Measurements from ENCODE around the gene CLEC18B.

DNA sequence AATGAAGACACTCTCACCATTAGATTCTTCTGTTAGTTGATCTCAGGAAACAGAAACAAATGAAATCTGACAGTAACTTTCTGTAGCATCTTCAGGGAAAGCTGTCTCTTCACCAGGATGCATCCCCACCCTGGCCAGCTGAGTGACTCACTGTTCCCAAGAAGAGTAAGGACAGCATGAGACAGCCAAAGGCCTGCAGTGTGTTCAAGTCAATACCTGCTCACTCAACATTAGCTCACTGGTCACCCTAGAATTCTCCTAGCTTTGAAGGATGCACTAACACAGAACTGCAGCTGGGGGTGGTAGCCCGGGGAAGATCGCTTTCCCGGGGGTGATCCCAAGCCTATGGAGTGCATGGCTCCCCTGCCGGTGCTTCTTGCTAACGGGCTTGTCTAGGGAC lies 28.2 kb upstream of the CLEC18B start:
- TF ChIP-seq, protein P1, sequence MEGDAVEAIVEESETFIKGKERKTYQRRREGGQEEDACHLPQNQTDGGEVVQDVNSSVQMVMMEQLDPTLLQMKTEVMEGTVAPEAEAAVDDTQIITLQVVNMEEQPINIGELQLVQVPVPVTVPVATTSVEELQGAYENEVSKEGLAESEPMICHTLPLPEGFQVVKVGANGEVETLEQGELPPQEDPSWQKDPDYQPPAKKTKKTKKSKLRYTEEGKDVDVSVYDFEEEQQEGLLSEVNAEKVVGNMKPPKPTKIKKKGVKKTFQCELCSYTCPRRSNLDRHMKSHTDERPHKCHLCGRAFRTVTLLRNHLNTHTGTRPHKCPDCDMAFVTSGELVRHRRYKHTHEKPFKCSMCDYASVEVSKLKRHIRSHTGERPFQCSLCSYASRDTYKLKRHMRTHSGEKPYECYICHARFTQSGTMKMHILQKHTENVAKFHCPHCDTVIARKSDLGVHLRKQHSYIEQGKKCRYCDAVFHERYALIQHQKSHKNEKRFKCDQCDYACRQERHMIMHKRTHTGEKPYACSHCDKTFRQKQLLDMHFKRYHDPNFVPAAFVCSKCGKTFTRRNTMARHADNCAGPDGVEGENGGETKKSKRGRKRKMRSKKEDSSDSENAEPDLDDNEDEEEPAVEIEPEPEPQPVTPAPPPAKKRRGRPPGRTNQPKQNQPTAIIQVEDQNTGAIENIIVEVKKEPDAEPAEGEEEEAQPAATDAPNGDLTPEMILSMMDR (IDR thresholded peaks at IDR 0.05), result no peak
- TF ChIP-seq POLR2A (IDR thresholded peaks at IDR 0.05), result no peak
- TF ChIP-seq POLR2AphosphoS5 (IDR thresholded peaks at IDR 0.05), result no peak

Data from upper lobe of left lung (tissue), 4 donors.